ENCODE results near the gene AP3D1. TPM values are rescaled to one million over a fixed set of nuclear protein-coding genes. Genes with fewer than 3 reads are reported as not detected.

Gene AP3D1
- total and polyA plus RNA-seq, 9 donors: 36.7 to 102 (median 70.2) TPM

- Histone ChIP-seq H3K36me3 (no peaks in the 10 kb centered on the region), H3K27ac (no peak overlapping the region), H3K27me3 (no peaks in the 10 kb centered on the region), H3K9me3 (no peaks in the 10 kb centered on the region), H3K4me1 (ENCODE audit: insufficient read depth) (no peaks in the 10 kb centered on the region), H3K4me3 (no peak overlapping the region)
- WGBS, 3 donors: 88 to 89% (median 89%) methylated on average over 32 of the region's 32 CpGs
- no peak for DNase-seq
- TF ChIP-seq POLR2A (IDR thresholded peaks at IDR 0.05) (no peak), CTCF (IDR thresholded peaks at IDR 0.05) (no peak), EP300 (IDR thresholded peaks at IDR 0.05) (no peak)
- intact Hi-C loops (cut with DNase I): loop anchor here in 1 of 4 donors (10.0 kb wide), 1 partner anchor 144 kb away; no protein-coding TSS in a partner anchor
These were observed 72.1 kb downstream of the AP3D1 start for GRCh38 chr19:2079076-2079864.

GRCh38 chr19:2077833-2078619 lies 73.3 kb downstream of the AP3D1 start:
- WGBS, 3 donors: 93 to 94% (median 94%) methylated on average over 44 of the region's 44 CpGs
- no peaks in the 10 kb centered on the region for H3K36me3 ChIP-seq

GRCh38 chr19:2077398-2077797 lies 74.0 kb downstream of the AP3D1 start:
- H3K4me1 ChIP-seq (ENCODE audit: insufficient read depth): no peaks in the 10 kb centered on the region
- no peaks in the 10 kb centered on the region for H3K9me3 ChIP-seq
- intact Hi-C loops (cut with DNase I): loop anchor here in 1 of 4 donors (10.0 kb wide), 1 partner anchor 143 kb away; no protein-coding TSS in a partner anchor
- no peaks in the 10 kb centered on the region for H3K27me3 ChIP-seq
- H3K36me3 ChIP-seq: no peaks in the 10 kb centered on the region
- H3K27ac ChIP-seq: no peak overlapping the region
- H3K4me3 ChIP-seq: no peak overlapping the region
- no peak for DNase-seq
- WGBS, 3 donors: 90 to 93% (median 93%) methylated on average over 7 of the region's 7 CpGs
- TF ChIP-seq CTCF (IDR thresholded peaks at IDR 0.05) (no peak), POLR2A (IDR thresholded peaks at IDR 0.05) (no peak), EP300 (IDR thresholded peaks at IDR 0.05) (no peak)

More at GRCh38 chr19:2077833-2078619, 73.3 kb downstream of the AP3D1 start:
- DNase-seq: no peak
- Histone ChIP-seq H3K4me3 (no peak overlapping the region), H3K4me1 (ENCODE audit: insufficient read depth) (no peaks in the 10 kb centered on the region), H3K9me3 (no peaks in the 10 kb centered on the region), H3K27me3 (no peaks in the 10 kb centered on the region), H3K27ac (peak overlapping the region in 1 of 2 donors; percentile 30)
- intact Hi-C loops (cut with DNase I): loop anchor here in 1 of 4 donors (10.0 kb wide), 1 partner anchor 143 kb away; no protein-coding TSS in a partner anchor
- TF ChIP-seq CTCF (IDR thresholded peaks at IDR 0.05): no peak
- TF ChIP-seq POLR2A (IDR thresholded peaks at IDR 0.05): no peak
- no peak for TF ChIP-seq EP300 (IDR thresholded peaks at IDR 0.05)

- TF ChIP-seq CTCF (IDR thresholded peaks at IDR 0.05): no peak
- TF ChIP-seq EP300 (IDR thresholded peaks at IDR 0.05): no peak
- no peak for TF ChIP-seq POLR2A (IDR thresholded peaks at IDR 0.05)
- DNase-seq: no peak
- no peaks in the 10 kb centered on the region for H3K4me1 ChIP-seq (ENCODE audit: insufficient read depth)
- WGBS, 3 donors: 95 to 97% (median 95%) methylated on average over 32 of the region's 32 CpGs
- H3K36me3 ChIP-seq: no peaks in the 10 kb centered on the region
- no peaks in the 10 kb centered on the region for H3K27me3 ChIP-seq
- no peak overlapping the region for H3K4me3 ChIP-seq
- H3K9me3 ChIP-seq: no peaks in the 10 kb centered on the region
- intact Hi-C loops (cut with DNase I): loop anchor here in 1 of 4 donors (10.0 kb wide), 1 partner anchor 142 kb away; no protein-coding TSS in a partner anchor
- H3K27ac ChIP-seq: no peak overlapping the region
These were observed 74.8 kb downstream of the AP3D1 start for GRCh38 chr19:2076526-2076944.

Data from ovary (tissue), 9 donors.